Neural crest cell (in vitro differentiated cells): ENCODE results near the gene CMIP. TPM values are rescaled to one million over a fixed set of nuclear protein-coding genes. Genes with fewer than 3 reads are reported as not detected.
A peak's percentile ranks its signal among the peaks of the same experiment; 100 is the strongest.

ENCODE experiments used
- DNase-seq: peaks from one replicate; pipeline ENCODE4 v3.0.0; 2021; ENCODE audit warnings: low read depth, mixed read lengths, low spot score
- H3K27ac Mint-ChIP-seq: one replicate; pipeline ENCODE4 v1.8.0; 2021; ENCODE audit warnings: mild to moderate bottlenecking, mixed read lengths; ENCODE audit not compliant: unreplicated experiment
- H3K27me3 Mint-ChIP-seq: 2 replicates; pipeline ENCODE4 v1.8.0; 2021; ENCODE audit warnings: low read depth, mild to moderate bottlenecking, mixed read lengths
- H3K36me3 Mint-ChIP-seq: 2 replicates; pipeline ENCODE4 v1.8.0; 2021; ENCODE audit warnings: low read depth, mild to moderate bottlenecking, mixed read lengths
- H3K4me1 Mint-ChIP-seq: 2 replicates; pipeline ENCODE4 v1.8.0; 2021; ENCODE audit warnings: mixed read lengths
- H3K4me3 Mint-ChIP-seq: one replicate; pipeline ENCODE4 v1.8.0; 2021; ENCODE audit warnings: mild to moderate bottlenecking, mixed read lengths
- H3K9me3 Mint-ChIP-seq: 2 replicates; pipeline ENCODE4 v1.8.0; 2021; ENCODE audit warnings: mixed read lengths
- CTCF ChIP-seq: fragments of 200-600 bp; sonication (generic); conservative IDR thresholded peaks from 2 replicates; pipeline ENCODE4 v1.5.0; 2021; ENCODE audit warnings: antibody characterized with exemption, mild to moderate bottlenecking
- total RNA-seq: library from RNA; stranded (reverse); gene quantifications from 2 replicates; pipeline ENCODE4 v1.2.1, GENCODE V29; 2021

Gene CMIP
- total RNA-seq, 1 donor from 2014 or later: 41.2 TPM

GRCh38 chr16:81680444-81681275, 236.1 kb downstream of the CMIP start:
- peak overlapping the region; percentile 71 for H3K27ac Mint-ChIP-seq
- H3K9me3 Mint-ChIP-seq: no peaks in the 10 kb centered on the region
- no peak for DNase-seq
- H3K27me3 Mint-ChIP-seq: no peaks in the 10 kb centered on the region
- no peak for TF ChIP-seq CTCF
- H3K4me1 Mint-ChIP-seq: no peaks in the 10 kb centered on the region
- H3K36me3 Mint-ChIP-seq: peaks cover 8% of the 10 kb centered on the region
- no peak overlapping the region for H3K4me3 Mint-ChIP-seq

GRCh38 chr16:81681311-81681710, 236.7 kb downstream of the CMIP start:
- Mint-ChIP-seq H3K4me3 (no peak overlapping the region), H3K36me3 (peaks cover 8% of the 10 kb centered on the region), H3K9me3 (no peaks in the 10 kb centered on the region), H3K27ac (no peak overlapping the region), H3K27me3 (no peaks in the 10 kb centered on the region), H3K4me1 (no peaks in the 10 kb centered on the region)
- TF ChIP-seq CTCF: no peak
- DNase-seq: no peak

DNA sequence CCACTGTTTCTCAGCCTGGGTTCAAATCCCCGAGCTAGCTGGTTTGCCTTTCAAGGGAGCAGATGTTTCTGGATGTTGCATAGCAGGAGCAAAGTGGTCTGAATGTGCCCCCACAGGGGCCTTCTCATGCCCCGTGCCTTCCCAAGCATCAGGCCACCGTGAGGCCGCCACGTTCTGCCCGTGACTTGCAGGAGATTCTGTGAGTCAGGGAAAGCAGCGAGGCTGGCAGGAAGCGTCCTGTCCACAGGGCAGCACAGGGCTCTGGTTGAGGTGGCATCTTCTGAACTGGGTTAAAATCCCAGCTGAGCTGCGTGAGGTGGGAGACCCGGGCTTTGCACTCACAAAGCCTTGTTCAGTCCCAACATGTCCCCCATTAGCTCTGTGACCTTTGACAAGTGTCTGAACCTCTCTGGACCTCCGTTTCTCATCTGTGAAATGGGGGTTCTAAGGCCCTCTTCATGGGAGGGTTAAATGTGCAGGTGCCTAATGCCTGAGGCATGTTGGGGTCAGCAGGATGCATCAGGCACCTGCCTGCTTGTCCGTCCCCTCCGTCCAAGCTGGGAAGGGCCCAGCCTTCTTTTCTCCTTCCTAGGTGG, 239.7 kb downstream of the CMIP start:
- no peaks in the 10 kb centered on the region for H3K9me3 Mint-ChIP-seq
- DNase-seq: no peak
- no peak overlapping the region for H3K4me3 Mint-ChIP-seq
- no peaks in the 10 kb centered on the region for H3K4me1 Mint-ChIP-seq
- TF ChIP-seq CTCF: no peak
- no peak overlapping the region for H3K27ac Mint-ChIP-seq
- H3K36me3 Mint-ChIP-seq: peaks cover 5% of the 10 kb centered on the region
- no peaks in the 10 kb centered on the region for H3K27me3 Mint-ChIP-seq

DNA sequence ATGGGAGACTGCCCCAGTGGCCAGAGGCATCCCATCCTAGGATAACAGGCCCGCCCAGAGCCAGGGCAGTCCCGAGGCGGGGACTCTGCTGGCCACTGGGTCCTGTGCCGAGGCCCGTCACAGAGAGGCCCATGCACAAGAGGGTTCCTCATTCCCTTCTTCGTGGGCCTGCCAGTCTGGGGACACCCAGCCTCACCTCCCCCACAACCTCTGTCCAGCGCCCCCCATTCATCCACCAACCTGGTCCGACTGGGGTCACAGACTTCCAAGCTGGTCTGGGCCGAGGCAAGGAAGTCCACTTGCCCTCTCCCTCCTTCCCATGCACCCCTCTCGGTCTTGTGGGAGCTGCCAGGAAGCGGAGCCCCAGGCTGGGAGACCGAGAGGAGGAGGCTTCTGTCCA, 240.3 kb downstream of the CMIP start:
- no peak overlapping the region for H3K4me3 Mint-ChIP-seq
- peaks cover 3% of the 10 kb centered on the region for H3K36me3 Mint-ChIP-seq
- no peak overlapping the region for H3K27ac Mint-ChIP-seq
- no peaks in the 10 kb centered on the region for H3K9me3 Mint-ChIP-seq
- TF ChIP-seq CTCF: no peak
- no peaks in the 10 kb centered on the region for H3K27me3 Mint-ChIP-seq
- no peaks in the 10 kb centered on the region for H3K4me1 Mint-ChIP-seq
- DNase-seq: no peak

GRCh38 chr16:81686391-81687130, 242.0 kb downstream of the CMIP start:
- peaks cover 1% of the 10 kb centered on the region for H3K36me3 Mint-ChIP-seq
- no peak overlapping the region for H3K27ac Mint-ChIP-seq
- no peaks in the 10 kb centered on the region for H3K27me3 Mint-ChIP-seq
- no peaks in the 10 kb centered on the region for H3K4me1 Mint-ChIP-seq
- DNase-seq: no peak
- no peaks in the 10 kb centered on the region for H3K9me3 Mint-ChIP-seq
- TF ChIP-seq CTCF: no peak
- H3K4me3 Mint-ChIP-seq: no peak overlapping the region
